HG03175 (cell line): ENCODE results near the gene SOX30.
"Not testable (repeated sequence)": the region's sequence is repeated elsewhere in the genome, so short reads cannot be mapped to it uniquely, and the experiment has no call there.

ENCODE experiments used
- ATAC-seq: cut with Tn5 transposase; IDR thresholded peaks from one replicate; pipeline ENCODE4 v1.9.1; 2021; ENCODE audit warnings: mild to moderate bottlenecking, moderate library complexity; ENCODE audit not compliant: unreplicated experiment

The SOX30 gene

GRCh38 chr5:157652377-157652692, at the start of gene SOX30:
Gene SOX30 (minus strand): TSS chr5:157652438. CDS start chr5:157652078, 360 bp downstream.
- ATAC-seq, result no peak

DNA sequence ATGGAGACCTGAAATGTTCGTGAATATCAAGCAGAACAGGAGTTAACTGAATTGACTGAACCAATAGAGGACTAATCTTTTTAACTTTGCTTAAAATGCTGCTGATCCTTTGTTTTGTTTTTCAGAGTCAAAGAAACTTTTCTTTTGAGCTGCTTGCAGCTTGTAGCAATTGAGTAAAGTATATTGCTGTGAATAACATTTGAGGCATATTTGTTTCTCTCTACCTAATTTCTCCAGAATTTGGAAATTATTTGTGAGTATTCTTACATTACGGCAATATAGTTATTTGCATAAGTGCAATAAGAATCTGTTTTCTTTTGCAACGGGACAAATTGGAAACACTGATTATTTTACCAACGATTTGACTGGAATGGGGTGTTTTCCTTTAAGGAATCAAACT, 46.4 kb upstream of the SOX30 start:
- not testable (repeated sequence) for ATAC-seq

DNA sequence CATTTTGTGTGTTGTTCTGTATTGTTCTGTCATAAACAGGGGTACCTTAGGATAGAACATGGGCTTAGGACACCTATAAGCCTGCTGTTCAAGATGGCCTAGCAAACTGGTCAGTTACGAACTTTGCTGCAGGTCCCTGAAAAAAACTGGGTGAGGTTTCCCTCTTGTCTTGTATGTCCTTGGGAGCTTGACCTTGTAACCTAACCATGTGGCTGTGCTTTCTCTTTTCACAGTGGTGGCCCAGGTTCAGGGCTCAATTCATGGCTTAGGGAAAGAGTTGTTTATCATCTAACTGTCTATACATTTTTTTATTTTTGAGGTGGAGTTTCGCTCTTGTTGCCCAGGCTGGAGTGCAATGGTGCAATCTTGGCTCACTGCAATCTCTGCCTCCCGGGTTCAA, 43.9 kb upstream of the SOX30 start:
- ATAC-seq, result not testable (repeated sequence)

GRCh38 chr5:157693816-157694215, 41.6 kb upstream of the SOX30 start:
- not testable (repeated sequence) for ATAC-seq

GRCh38 chr5:157690690-157691433, 38.6 kb upstream of the SOX30 start:
- ATAC-seq, result no peak

GRCh38 chr5:157689942-157690689, 37.9 kb upstream of the SOX30 start:
- no peak for ATAC-seq

DNA sequence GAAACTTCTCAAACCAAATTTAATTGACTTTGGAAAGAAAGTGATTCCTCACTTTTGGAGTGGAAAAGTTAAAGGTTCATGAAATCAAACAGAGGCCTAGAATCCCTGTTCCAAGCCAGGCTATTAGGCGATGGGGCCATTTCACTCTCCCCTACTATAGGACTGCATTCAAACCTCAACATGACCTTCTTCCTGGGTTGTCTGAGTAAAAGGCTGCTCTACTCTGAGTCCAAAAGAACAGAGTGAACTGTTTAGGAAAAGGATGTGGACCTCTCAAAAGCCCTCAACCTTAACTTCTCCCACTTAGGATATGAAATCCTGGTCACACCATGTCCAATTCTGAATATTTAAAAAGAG, 34.9 kb upstream of the SOX30 start:
- no peak for ATAC-seq

DNA sequence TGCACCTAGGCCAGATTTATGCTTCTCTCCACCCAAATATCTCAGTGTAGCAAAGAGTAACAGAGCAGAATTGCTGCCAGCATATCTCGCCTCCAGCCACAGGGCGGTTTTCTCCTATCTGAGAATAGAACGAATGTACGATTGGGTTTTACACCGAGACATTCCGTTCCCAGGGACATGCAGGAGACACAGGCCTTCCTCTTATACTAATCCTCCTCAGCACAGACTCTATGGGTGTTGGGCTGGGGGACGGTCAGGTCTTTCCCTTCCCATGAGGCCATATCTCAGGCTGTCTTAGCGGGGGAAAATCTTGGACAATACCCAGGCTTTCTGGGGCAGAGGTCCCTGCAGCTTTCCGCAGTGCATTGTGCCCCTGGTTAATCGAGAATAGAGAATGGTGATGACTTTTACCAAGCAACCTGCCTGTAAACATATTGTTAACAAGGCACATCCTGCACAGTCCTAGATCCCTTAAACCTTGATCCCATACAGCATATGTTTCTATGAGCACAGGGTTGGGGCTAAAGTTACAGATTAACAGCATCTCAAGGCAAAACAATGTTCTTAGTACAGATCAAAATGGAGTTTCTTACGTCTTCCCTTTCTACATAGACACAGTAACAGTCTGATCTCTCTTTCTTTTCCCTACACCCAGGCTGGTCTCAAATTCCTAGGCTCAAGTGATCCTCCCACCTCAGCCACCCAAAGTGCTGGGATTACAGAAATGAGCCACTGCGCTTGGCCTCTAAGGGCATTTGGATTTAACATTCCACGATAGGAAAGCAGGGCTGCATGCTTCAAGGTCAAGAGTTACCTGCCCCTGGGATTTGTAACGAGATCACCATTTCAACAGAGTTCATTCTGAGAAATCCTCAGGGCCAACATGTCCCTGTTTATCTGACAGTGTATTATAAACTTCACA, 34.3 kb upstream of the SOX30 start:
- not testable (repeated sequence) for ATAC-seq

- ATAC-seq, result no peak
These were observed 30.0 kb upstream of the SOX30 start for GRCh38 chr5:157682257-157682656.

DNA sequence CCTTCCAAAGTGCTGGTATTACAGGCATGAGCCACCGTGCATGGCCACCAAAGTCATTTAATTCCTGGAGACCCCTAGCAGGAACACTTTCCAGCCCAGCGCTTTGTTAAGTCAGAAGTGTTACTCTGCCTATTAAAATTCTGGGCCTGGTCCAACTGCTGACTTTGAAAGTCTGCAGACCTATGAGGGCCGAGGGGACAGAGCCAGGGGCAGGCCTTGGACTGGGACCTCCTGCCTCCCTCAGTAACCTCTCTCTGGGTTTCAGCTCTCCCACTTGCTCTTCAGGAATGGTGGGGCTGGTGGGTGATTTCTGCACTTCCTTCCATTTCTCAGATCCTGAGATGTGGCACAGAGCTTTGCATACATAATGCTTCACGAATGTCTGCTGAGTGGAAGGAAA, 28.8 kb upstream of the SOX30 start:
- no peak for ATAC-seq

DNA sequence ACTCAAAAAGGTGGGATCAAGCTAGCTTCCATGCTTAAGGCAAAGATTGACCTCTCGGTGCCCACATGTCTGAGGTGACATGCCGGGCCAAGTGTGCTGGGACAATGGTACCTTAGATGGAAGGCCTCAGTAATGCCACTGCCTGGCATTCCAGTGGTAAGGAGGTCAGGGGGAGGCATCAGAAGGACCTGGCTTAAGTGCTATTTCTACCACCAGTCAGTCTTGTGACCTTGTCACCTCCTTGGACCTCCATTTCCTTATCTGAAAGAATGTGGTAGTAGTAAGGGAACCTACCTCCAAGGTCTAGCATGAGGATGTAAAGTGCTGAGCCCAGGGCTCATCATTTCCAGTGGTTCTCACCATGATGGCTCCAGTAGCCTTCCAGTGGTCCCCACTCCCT, 28.0 kb upstream of the SOX30 start:
- no peak for ATAC-seq

- ATAC-seq, result no peak
These were observed 27.6 kb upstream of the SOX30 start for GRCh38 chr5:157679801-157680200.

- no peak for ATAC-seq
These were observed 25.7 kb upstream of the SOX30 start for GRCh38 chr5:157677931-157678330.

DNA sequence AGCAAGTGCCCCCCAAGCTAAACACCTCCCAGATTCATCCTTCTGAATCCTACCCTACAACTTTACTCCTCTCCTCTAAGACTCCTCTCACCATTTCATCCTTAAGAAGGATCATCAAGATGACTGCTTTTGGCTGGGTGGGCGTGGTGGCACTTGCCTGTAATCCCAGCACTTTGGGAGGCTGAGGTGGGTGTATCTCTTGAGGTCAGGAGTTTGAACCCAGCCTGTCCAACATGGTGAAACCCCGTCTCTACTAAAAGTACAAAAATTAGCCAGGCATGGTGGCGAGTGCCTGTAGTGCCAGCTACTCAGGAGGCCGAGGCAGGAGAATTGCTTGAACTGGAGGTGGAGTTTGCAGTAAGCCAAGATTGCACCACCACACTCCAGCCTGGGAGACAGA, 22.1 kb upstream of the SOX30 start:
- not testable (repeated sequence) for ATAC-seq

- no peak for ATAC-seq
These were observed 20.7 kb upstream of the SOX30 start for GRCh38 chr5:157672976-157673375.

- no peak for ATAC-seq
These were observed 19.5 kb upstream of the SOX30 start for GRCh38 chr5:157671592-157672330.

- ATAC-seq, result no peak
These were observed 18.7 kb upstream of the SOX30 start, which contains the start of gene C5orf52 for GRCh38 chr5:157670662-157671591. Gene C5orf52 (plus strand): TSS chr5:157671533. CDS start chr5:157671615, 82 bp downstream.

DNA sequence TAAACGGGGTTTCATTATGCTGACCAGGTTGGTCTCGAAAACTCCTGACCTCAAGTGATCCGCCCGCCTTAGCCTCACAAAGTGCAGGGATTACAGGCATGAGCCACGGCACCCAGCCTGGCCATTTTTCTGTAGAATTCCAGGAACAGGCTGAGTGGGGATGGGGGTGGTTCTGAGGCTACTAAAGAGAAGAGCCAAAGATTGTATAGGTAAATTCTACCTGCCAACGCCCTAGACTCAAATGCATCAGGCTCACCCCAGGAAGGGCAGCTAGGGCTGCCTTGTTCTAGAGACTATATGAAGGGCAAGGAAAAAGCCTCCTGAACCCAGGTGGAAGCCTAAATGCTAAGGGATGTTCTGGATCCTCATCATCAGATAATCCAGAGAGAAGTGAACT, 17.5 kb upstream of the SOX30 start:
- ATAC-seq, result no peak

- ATAC-seq, result no peak
These were observed 16.1 kb upstream of the SOX30 start for GRCh38 chr5:157668356-157668755.
